ENCODE measurements around the gene COQ2.
"Not testable (repeated sequence)": the region's sequence is repeated elsewhere in the genome, so short reads cannot be mapped to it uniquely, and the experiment has no call there.

The COQ2 gene

GRCh38 chr4:83248486-83248885 is 36.1 kb downstream of the COQ2 start:
- no peak for DNase-seq (ENCODE audit: low read depth in 2 of 2)

GRCh38 chr4:83247415-83248357 is 36.9 kb downstream of the COQ2 start:
- no peak for DNase-seq (ENCODE audit: low read depth in 2 of 2)

GRCh38 chr4:83241132-83241531 is 43.5 kb downstream of the COQ2 start:
- DNase-seq (ENCODE audit: low read depth in 2 of 2), result no peak

- no peak for DNase-seq (ENCODE audit: low read depth in 2 of 2)
These were observed 44.2 kb downstream of the COQ2 start for GRCh38 chr4:83240379-83240875.

- DNase-seq (ENCODE audit: low read depth in 2 of 2), result no peak
These were observed 46.0 kb downstream of the COQ2 start for GRCh38 chr4:83238393-83239248.

GRCh38 chr4:83237591-83237990 is 47.0 kb downstream of the COQ2 start:
- no peak for DNase-seq (ENCODE audit: low read depth in 2 of 2)

GRCh38 chr4:83235645-83236133 is 48.9 kb downstream of the COQ2 start:
- DNase-seq (ENCODE audit: low read depth in 2 of 2), result not testable (repeated sequence)

GRCh38 chr4:83234902-83235644 is 49.5 kb downstream of the COQ2 start:
- no peak for DNase-seq (ENCODE audit: low read depth in 2 of 2)

GRCh38 chr4:83234387-83234786 is 50.2 kb downstream of the COQ2 start:
- not testable (repeated sequence) for DNase-seq (ENCODE audit: low read depth in 2 of 2)

GRCh38 chr4:83232082-83232481 is 52.5 kb downstream of the COQ2 start:
- no peak for DNase-seq (ENCODE audit: low read depth in 2 of 2)

GRCh38 chr4:83231620-83232076 is 53.0 kb downstream of the COQ2 start:
- no peak for DNase-seq (ENCODE audit: low read depth in 2 of 2)

GRCh38 chr4:83230928-83231327 is 53.7 kb downstream of the COQ2 start:
- DNase-seq (ENCODE audit: low read depth in 2 of 2), result no peak

- DNase-seq (ENCODE audit: low read depth in 2 of 2), result no peak
These were observed 54.8 kb downstream of the COQ2 start for GRCh38 chr4:83229791-83230190.

- DNase-seq (ENCODE audit: low read depth in 2 of 2), result no peak
These were observed 56.4 kb downstream of the COQ2 start for GRCh38 chr4:83228231-83228630.

GRCh38 chr4:83224502-83225197 is 59.9 kb downstream of the COQ2 start:
- no peak for DNase-seq (ENCODE audit: low read depth in 2 of 2)

- no peak for DNase-seq (ENCODE audit: low read depth in 2 of 2)
These were observed 60.8 kb downstream of the COQ2 start for GRCh38 chr4:83223781-83224180.

GRCh38 chr4:83221897-83222441 is 62.6 kb downstream of the COQ2 start:
- DNase-seq (ENCODE audit: low read depth in 2 of 2), result no peak

GRCh38 chr4:83219344-83220331 is 65.0 kb downstream of the COQ2 start:
- no peak for DNase-seq (ENCODE audit: low read depth in 2 of 2)

Data from fibroblast of skin of left biceps (primary cell).